HepG2 (cell line): ENCODE results near the gene SLC44A4. TPM values are rescaled to one million over a fixed set of nuclear protein-coding genes. Genes with fewer than 3 reads are reported as not detected.
A peak's percentile ranks its signal among the peaks of the same experiment; 100 is the strongest.
"Not testable (repeated sequence)": the region's sequence is repeated elsewhere in the genome, so short reads cannot be mapped to it uniquely, and the experiment has no call there.

Experiments
- ATAC-seq: fragments of 200-7000 bp; cut with Tn5 transposase; 3 replicates; pipeline ENCODE4 v1.9.1; 2020; ENCODE audit warnings: mild to moderate bottlenecking, moderate library complexity
- BruUV-seq: library from RNA; stranded (reverse); fragments of 400-500 nt; replicated peaks from 2 replicates; lab custom pipeline; 2021; lab: Mats Ljungman, UMichigan
- CTCF ChIA-PET: fragments of 300-600 bp; formaldehyde crosslinking; extraction: SDS; loops from one replicate; lab custom pipeline; 2021; ENCODE audit warnings: low total read pairs, inconsistent platforms, low intra/inter-chr PET ratio; lab: Yijun Ruan, JAX
- POLR2A ChIA-PET: fragments of 350-600 bp; sonication (Branson Sonifier 250); formaldehyde crosslinking; loops from one replicate; lab custom pipeline; 2020; ENCODE audit warnings: antibody characterized with exemption, inconsistent platforms; lab: Yijun Ruan, JAX
- DNase-seq: peaks from one replicate; pipeline ENCODE4 v3.0.0-alpha.2; 2015; ENCODE audit warnings: low spot score
- FAIRE-seq: peaks from 3 replicates; lab custom pipeline; 2011; peaks lifted over from hg19 to GRCh38; lab: Jason Lieb, UNC
- H2AFZ ChIP-seq: one replicate; pipeline ENCODE4 v1.6.1; 2011; ENCODE audit warnings: low read length, inconsistent platforms
- H3K27ac ChIP-seq: fragments of 300-600 bp; 3 replicates; pipeline ENCODE4 v1.8.0; 2011; ENCODE audit warnings: mixed run types, mild to moderate bottlenecking, mixed read lengths, low read length, inconsistent platforms; ENCODE audit not compliant: insufficient read depth; ENCODE audit errors: extremely low read length
- H3K27me3 ChIP-seq, 2 experiments: fragments of 200-600 bp in 1 of 2; 2 replicates in 1 of 2; 3 replicates in 1 of 2; pipeline versions ENCODE4 v1.6.0 to v1.8.0; 2011; ENCODE audit warnings: low read length in 2 of 2, mild to moderate bottlenecking in 2 of 2, moderate library complexity in 2 of 2, inconsistent platforms in 1 of 2; ENCODE audit not compliant: insufficient read depth in 2 of 2, control insufficient read depth in 1 of 2
- H3K36me3 ChIP-seq, 2 experiments: fragments of 200-600 bp in 1 of 2; replicated peaks in 1 of 2; 2 replicates in 1 of 2; 3 replicates in 1 of 2; pipeline versions ENCODE4 v1.5.1 to v1.8.0; 2011; ENCODE audit warnings: low read length in 2 of 2, inconsistent platforms in 1 of 2; ENCODE audit not compliant: insufficient read depth in 2 of 2, control insufficient read depth in 1 of 2
- H3K4me1 ChIP-seq: 2 replicates; pipeline ENCODE4 v1.5.1; 2012; ENCODE audit warnings: low read length, inconsistent platforms; ENCODE audit not compliant: insufficient read depth
- H3K4me2 ChIP-seq: 2 replicates; pipeline ENCODE4 v1.6.0; 2011; ENCODE audit warnings: low read depth, low read length, inconsistent platforms
- H3K4me3 ChIP-seq, 3 experiments: fragments of 200-600 bp in 1 of 3; sonication (generic), shearing (Covaris generic) in 1 of 3; replicated peaks in 1 of 3; 2 replicates each; pipeline ENCODE4 v1.5.1; 2011 to 2016; ENCODE audit warnings: low read length in 3 of 3, inconsistent platforms in 2 of 3, low read depth in 2 of 3, mild to moderate bottlenecking in 2 of 3, control low read depth in 1 of 3, mixed read lengths in 1 of 3; ENCODE audit not compliant: insufficient read depth in 1 of 3
- H3K79me2 ChIP-seq: one replicate; pipeline ENCODE4 v1.6.1; 2011; ENCODE audit warnings: low read length, inconsistent platforms; ENCODE audit not compliant: insufficient read depth
- H3K9ac ChIP-seq: 2 replicates; pipeline ENCODE4 v1.6.0; 2011; ENCODE audit warnings: mild to moderate bottlenecking, low read depth, low read length, inconsistent platforms; ENCODE audit not compliant: insufficient read depth
- H3K9me3 ChIP-seq: 2 replicates; pipeline ENCODE4 v1.5.1; 2012; ENCODE audit warnings: mild to moderate bottlenecking, low read length
- H4K20me1 ChIP-seq: 2 replicates; pipeline ENCODE4 v1.6.0; 2011; ENCODE audit warnings: inconsistent platforms, mild to moderate bottlenecking, low read length, moderate library complexity; ENCODE audit not compliant: insufficient read depth
- HDAC1 ChIP-seq: sonication (generic); formaldehyde crosslinking; IDR thresholded peaks from 2 replicates; pipeline ENCODE4 v1.5.1; 2020; ENCODE audit warnings: mild to moderate bottlenecking, missing genetic modification reagents
- NCOA1 ChIP-seq: sonication (generic); formaldehyde crosslinking; IDR thresholded peaks from 2 replicates; pipeline ENCODE4 v1.9.0; 2021; ENCODE audit warnings: missing genetic modification reagents
- NKX3-1 ChIP-seq: sonication (generic); formaldehyde crosslinking; IDR thresholded peaks from 2 replicates; pipeline ENCODE4 v1.5.0; 2020; ENCODE audit warnings: missing genetic modification reagents
- NONO ChIP-seq, 2 experiments: fragments of 450-650 bp in 1 of 2; sonication (generic) in 1 of 2; formaldehyde crosslinking in 1 of 2; IDR thresholded peaks in 1 of 2; conservative IDR thresholded peaks in 1 of 2; 2 replicates each; pipeline versions ENCODE4 v1.6.1 to v1.8.0; 2017 to 2022; ENCODE audit warnings: mild to moderate bottlenecking in 1 of 2, missing genetic modification reagents in 1 of 2, moderate library complexity in 1 of 2
- POLR2G ChIP-seq: fragments of 200-400 bp; formaldehyde crosslinking; IDR thresholded peaks from 2 replicates; pipeline ENCODE4 v1.6.1; 2018; ENCODE audit warnings: mild to moderate bottlenecking, low read depth, low read length, moderate library complexity
- RBFOX2 ChIP-seq: fragments of 200-400 bp; formaldehyde crosslinking; IDR thresholded peaks from 2 replicates; pipeline ENCODE4 v1.6.1; 2017; ENCODE audit warnings: low read depth, mild to moderate bottlenecking, low read length
- SMAD1 ChIP-seq: sonication (generic); formaldehyde crosslinking; IDR thresholded peaks from 2 replicates; pipeline ENCODE4 v1.4.0; 2020; ENCODE audit warnings: missing genetic modification reagents, low read depth, mild to moderate bottlenecking, borderline replicate concordance
- SRY ChIP-seq: sonication (generic); formaldehyde crosslinking; IDR thresholded peaks from 2 replicates; pipeline ENCODE4 v1.8.0; 2022; ENCODE audit warnings: mild to moderate bottlenecking, missing genetic modification reagents
- ZBTB39 ChIP-seq: sonication (generic); formaldehyde crosslinking; IDR thresholded peaks from 2 replicates; pipeline ENCODE4 v1.5.0; 2020; ENCODE audit warnings: missing genetic modification reagents
- ZBTB4 ChIP-seq: sonication (generic); formaldehyde crosslinking; IDR thresholded peaks from 2 replicates; pipeline ENCODE4 v1.4.0; 2020; ENCODE audit warnings: missing genetic modification reagents, mild to moderate bottlenecking, borderline replicate concordance
- ZC3H4 ChIP-seq: sonication (generic); formaldehyde crosslinking; IDR thresholded peaks from 2 replicates; pipeline ENCODE4 v1.4.0; 2020; ENCODE audit warnings: missing genetic modification reagents, borderline replicate concordance
- ZNF20 ChIP-seq: sonication (generic); formaldehyde crosslinking; IDR thresholded peaks from 2 replicates; pipeline ENCODE4 v1.4.0; 2020; ENCODE audit warnings: mild to moderate bottlenecking, moderate library complexity, missing genetic modification reagents
- ZNF460 ChIP-seq: sonication (generic); formaldehyde crosslinking; IDR thresholded peaks from 2 replicates; pipeline ENCODE4 v1.5.1; 2020; ENCODE audit warnings: missing genetic modification reagents, mild to moderate bottlenecking, borderline replicate concordance
- ZNF563 ChIP-seq: sonication (generic); formaldehyde crosslinking; IDR thresholded peaks from 2 replicates; pipeline ENCODE4 v1.8.0; 2022; ENCODE audit warnings: mild to moderate bottlenecking, moderate library complexity, missing genetic modification reagents
- WGBS: methylation state at CpG from one replicate; pipeline ENCODE4 v1.1.6; 2017; ENCODE audit warnings: low lambda C conversion rate; 5-methylcytosine and 5-hydroxymethylcytosine counted together
- in situ Hi-C: cut with HindIII; loops from 2 replicates; pipeline ENCODE4 v1.10.0; 2017; ENCODE audit warnings: low pct_unique_long_range_greater_than_20kb; ENCODE audit not compliant: extremely low pct_ligation_motif_present
- intact Hi-C: fragments of 100-400 bp; cut with micrococcal nuclease; formaldehyde crosslinking; loops from one replicate; pipeline ENCODE4 v1.10.0; 2022; ENCODE audit not compliant: unreplicated experiment
- polyA plus RNA-seq, 8 experiments: library from polyadenylated mRNA; depleted of rRNA in 3 of 8; stranded (reverse) in 7 of 8; unstranded in 1 of 8; fragments of >200 nt; fragmentation: Illumina TruSeq in 4 of 8; extraction: Trizol in 4 of 8; gene quantifications; 2 replicates each; pipeline versions ENCODE4 v1.2.1 to v1.2.3, GENCODE V29; 2011 to 2016; ENCODE audit warnings: low read depth in 4 of 8, missing spikeins in 1 of 8, mixed read lengths in 1 of 8; ENCODE audit not compliant: insufficient read depth in 1 of 8
- total RNA-seq, 5 experiments: library from RNA; depleted of rRNA; stranded (reverse); fragments of >200 nt; fragmentation: Illumina TruSeq; extraction: Trizol; gene quantifications; 2 replicates each; pipeline ENCODE4 v1.2.3, GENCODE V29; 2016; ENCODE audit warnings: low read depth in 1 of 5
- TF ChIP-seq, protein P1 (sequence below): sonication (generic); formaldehyde crosslinking; IDR thresholded peaks from 2 replicates; pipeline ENCODE4 v1.5.0; 2020; ENCODE audit warnings: missing genetic modification reagents

SLC44A4 gene
- total and polyA plus RNA-seq, 2 of the 13 experiments (the other 11 are each of a cell fraction or from before 2014, with no cell fraction given) = 3.5 to 5.9 TPM

DNA sequence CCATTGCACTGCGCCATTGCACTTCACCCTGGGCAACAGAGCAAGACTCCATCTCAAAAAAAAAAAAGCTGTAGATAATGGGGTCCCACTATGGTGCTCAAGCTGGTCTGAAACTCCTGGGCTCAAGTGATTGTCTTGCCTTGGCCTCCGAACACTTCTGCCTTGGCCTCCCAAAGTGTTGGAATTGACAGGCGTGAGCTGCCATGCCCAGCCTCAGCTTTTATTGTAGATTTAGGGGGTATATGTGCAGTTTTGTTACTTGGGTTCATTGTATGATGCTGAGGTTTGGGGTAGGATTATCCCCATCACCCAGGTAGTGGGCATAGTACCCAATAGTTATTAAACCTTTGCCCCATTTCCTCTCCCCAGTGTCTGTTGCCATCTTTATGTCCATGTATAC lies 39.8 kb downstream of the SLC44A4 start (continued):
- TF ChIP-seq ZBTB39 (CRISPR knock-in tag) (no peak), RBFOX2 (peak; percentile 51), ZNF20 (no peak)

DNA sequence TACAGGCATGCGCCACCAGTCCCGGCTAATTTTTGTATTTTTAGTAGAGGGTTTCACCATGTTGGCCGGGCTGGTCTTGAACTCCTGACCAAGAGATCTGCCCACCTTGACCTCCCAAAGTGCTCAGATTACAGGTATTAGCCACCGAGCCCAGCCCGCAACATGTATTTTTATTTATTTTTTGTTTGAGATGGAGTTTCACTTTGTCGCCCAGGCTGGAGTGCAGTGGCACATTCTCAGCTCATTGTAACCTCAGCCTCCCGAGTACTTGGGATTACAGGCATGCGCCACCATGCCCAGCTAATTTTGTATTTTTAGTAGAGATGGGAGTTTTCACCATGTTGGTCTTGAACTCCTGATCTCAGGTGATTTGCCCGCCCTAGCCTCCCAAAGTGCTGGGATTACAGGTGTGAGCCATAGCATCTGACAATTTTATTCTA lies 40.7 kb downstream of the SLC44A4 start:
- BruUV-seq; H3K9me3 ChIP-seq; DNase-seq; H2AFZ ChIP-seq; in situ Hi-C loops; ATAC-seq; CTCF ChIA-PET; FAIRE-seq; H3K27me3 ChIP-seq; TF ChIP-seq NONO (IDR thresholded peaks at IDR 0.05): not testable (repeated sequence)
- Histone ChIP-seq H3K4me3 (peak overlapping the region; percentile 75 to 98 (median 93); a peak in 5 of 6 replicates), H3K79me2 (peaks cover 35% of the 10 kb centered on the region), H3K36me3 (peaks cover 12 to 33% of the 10 kb centered on the region in 2 experiments), H3K27ac (peak overlapping the region; percentile 4), H3K4me1 (peaks cover 44% of the 10 kb centered on the region), H4K20me1 (peaks cover 43% of the 10 kb centered on the region), H3K4me2 (peak overlapping the region; percentile 84), H3K9ac (peak overlapping the region; percentile 98; the same call in 1 of the 2 replicates)
- POLR2A ChIA-PET = interaction anchor here (0.6 to 15.7 kb wide), 11 partner anchors 9 to 100 kb away, joined by 3 to 264 read pairs (median 8); partner anchors contain the start of genes HSPA1B, MSH5 and NEU1
- WGBS = 89% methylated on average over 9 of the region's 9 CpGs
- intact Hi-C loops = loop anchor here (10.0 kb wide), 1 partner anchor 117 kb away; the partner anchor contains the start of genes NELFE and SKIC2
- TF ChIP-seq, protein P1, sequence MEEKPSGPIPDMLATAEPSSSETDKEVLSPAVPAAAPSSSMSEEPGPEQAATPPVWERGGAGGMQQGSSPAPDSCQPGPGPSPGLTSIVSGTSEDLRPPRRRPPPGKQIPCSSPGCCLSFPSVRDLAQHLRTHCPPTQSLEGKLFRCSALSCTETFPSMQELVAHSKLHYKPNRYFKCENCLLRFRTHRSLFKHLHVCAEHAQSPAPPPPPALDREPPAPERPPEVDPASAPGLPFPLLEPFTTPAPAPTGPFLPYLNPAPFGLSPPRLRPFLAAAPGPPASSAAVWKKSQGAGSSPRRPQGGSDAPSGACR (CRISPR knock-in tag) = 0 out of 2 replicates have a peak, but pooled peaks have one; percentile 26
- TF ChIP-seq NKX3-1 (CRISPR knock-in tag) = 0 out of 2 replicates have a peak, but pooled peaks have one; percentile 29
- peak; percentile 33; the same call in 1 of the 2 replicates for TF ChIP-seq ZNF460 (CRISPR knock-in tag)
- 0 out of 2 replicates have a peak, but pooled peaks have one; percentile 23 for TF ChIP-seq ZNF563 (CRISPR knock-in tag)
- 0 out of 2 replicates have a peak, but pooled peaks have one; percentile 56 for TF ChIP-seq ZBTB4 (CRISPR knock-in tag)
- TF ChIP-seq NCOA1 (CRISPR knock-in tag) = 0 out of 2 replicates have a peak, but pooled peaks have one; percentile 48
- 0 out of 2 replicates have a peak, but pooled peaks have one; percentile 24 for TF ChIP-seq SRY (CRISPR knock-in tag)
- TF ChIP-seq SMAD1 (CRISPR knock-in tag) = 0 out of 2 replicates have a peak, but pooled peaks have one; percentile 37
- peak; percentile 44 for TF ChIP-seq POLR2G
- 0 out of 2 replicates have a peak, but pooled peaks have one; percentile 14 for TF ChIP-seq HDAC1 (CRISPR knock-in tag)
- TF ChIP-seq RBFOX2 = peak; percentile 30
- peak; percentile 40; the same call in 1 of the 2 replicates for TF ChIP-seq NONO (CRISPR knock-in tag; conservative IDR thresholded peaks at IDR 0.05)
- TF ChIP-seq ZC3H4 (CRISPR knock-in tag) = 0 out of 2 replicates have a peak, but pooled peaks have one; percentile 8
